Activated CD8-positive, alpha-beta memory T cell treated with anti-CD3 and anti-CD28 coated beads, Interleukin-2, amount 50 U/mL, for 24 hours (primary cell): Measurements from ENCODE around the gene NGF.

Source experiments
- DNase-seq: peaks from one replicate; pipeline ENCODE4 v3.0.0-alpha.2; 2020; ENCODE audit errors: extremely low read depth

NGF gene

DNA sequence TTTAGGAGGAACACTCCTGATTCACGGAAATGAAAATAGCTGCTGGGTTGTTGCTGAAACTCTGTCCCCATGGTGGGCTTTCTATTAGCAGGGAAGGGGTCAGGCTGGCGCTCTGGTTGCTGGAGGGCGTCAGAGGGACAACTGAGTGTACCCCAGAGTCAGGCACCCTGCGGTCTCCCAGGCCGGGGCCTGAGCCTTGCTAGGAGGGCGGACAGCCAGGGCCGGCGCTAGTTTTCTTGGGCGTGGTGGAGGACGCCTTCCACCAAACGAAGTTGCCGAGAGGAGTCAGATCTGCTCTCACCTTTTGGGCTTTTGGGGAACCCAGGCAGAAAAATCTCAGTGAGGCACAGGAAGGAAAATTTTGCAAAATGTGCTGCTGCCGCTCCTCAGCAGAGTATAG, 54.8 kb downstream of the NGF start:
- no peak for DNase-seq

DNA sequence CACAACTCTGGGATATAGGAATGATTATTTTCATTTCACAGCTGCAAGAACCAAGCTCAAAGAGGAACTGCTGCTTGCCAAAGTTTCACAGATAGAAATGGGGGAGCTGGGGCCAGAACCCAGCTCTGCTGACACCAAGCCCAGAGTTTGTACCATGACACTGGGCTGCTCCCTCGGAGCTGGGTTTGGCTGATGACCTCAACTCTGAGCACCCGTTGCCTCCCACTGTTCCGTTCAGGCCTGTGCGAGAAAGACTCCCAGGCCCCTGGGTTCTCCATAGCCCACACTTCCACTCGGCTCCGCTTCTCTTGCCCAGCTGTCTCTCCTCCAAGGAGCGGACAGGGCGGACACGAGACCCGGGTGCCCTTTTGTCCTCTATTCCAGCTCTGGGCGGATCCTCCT, 55.2 kb downstream of the NGF start:
- no peak for DNase-seq

DNA sequence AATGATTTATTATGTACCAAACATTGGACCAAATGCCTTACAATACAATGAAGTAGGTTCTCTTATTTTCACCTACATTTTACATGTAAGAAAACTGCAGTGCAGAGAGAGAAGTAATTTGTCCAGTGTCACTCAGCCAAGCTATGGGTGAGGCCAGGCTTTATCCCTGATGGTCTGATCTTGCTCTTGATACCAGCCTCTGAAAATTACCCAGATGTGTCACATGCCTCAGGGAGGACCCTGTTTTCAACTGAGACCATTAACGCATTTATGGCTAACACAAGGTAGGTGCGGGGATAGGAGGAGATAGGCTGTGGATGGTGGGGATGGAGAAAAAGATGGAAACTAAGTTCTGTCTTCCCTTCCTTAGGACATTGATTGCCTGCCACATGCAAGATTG, 56.9 kb downstream of the NGF start:
- DNase-seq: no peak

DNA sequence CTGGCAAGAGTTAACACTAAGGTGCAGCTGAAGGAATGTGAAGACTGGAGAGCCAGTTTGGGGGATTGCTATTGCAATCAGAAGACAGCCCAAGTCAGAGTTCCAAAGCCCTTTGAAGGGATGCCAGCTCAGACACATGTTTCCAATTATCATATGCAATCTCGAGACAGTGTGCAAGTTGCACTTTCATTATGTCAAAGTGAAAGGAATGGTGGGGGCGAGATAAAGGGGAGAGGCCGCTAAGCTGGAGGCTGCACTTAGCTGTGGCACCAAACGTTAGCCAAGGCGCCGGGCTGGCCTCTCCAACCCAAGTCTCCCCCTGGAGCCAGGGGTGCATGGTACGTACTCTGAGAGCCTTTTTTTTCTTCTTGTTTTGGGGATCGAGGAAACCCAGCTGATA, 58.0 kb downstream of the NGF start:
- DNase-seq: no peak

DNA sequence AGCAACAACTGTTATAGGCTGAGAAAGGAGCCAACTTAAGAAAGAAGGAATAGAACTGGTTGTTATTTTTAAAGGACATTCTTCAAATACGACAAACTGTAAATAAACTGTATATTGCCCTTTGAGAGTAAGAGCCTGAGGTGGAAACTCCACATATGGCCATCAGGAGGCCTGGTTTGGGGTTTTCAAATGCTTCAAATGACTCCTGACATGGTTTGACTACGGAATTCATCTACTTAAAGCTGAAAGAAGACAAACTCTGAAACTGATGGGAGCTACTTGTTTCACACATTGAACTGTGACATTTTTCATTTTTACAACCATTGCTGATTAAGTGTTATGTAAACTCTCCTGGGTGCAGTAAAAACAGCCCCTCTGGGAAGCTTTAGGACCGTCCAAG, 59.8 kb downstream of the NGF start:
- no peak for DNase-seq

DNA sequence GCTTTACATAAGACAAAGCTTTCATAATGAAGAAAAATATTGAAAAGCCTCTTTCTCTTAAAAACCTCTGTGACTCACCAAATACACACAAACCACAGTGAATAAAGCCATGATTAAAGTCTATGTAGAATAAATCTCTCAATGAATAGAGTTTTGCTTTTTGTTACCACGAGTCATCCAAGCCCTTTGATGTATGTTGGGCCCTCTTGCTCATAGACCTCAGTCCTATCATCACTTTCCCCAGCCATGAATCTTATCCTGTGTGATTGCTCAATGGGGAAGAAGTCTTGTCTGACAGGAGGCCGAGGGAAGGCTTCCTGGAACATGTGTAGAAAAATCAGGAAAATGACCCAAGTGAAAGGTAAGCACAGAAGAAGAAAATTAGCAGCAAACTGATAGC, 60.8 kb downstream of the NGF start:
- DNase-seq: no peak

DNA sequence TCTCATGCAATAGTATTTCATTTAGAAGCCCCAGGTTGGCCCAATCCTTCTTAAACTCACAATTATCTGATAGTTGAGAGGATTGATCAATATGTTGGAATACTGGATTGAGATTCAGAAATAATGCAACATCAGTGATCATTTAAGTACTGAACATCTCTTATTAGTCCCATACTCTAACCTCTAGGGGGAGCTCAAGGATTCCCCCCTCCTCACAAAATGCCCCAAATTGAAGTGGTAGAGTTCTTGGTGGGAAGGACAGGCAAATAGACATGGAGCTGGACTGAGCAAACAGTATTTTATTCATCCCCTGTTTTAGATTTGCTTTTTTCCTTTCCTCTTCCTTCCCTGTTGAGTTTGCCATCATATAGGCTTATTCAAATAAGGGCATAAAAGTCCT, 62.8 kb downstream of the NGF start:
- DNase-seq: no peak

DNA sequence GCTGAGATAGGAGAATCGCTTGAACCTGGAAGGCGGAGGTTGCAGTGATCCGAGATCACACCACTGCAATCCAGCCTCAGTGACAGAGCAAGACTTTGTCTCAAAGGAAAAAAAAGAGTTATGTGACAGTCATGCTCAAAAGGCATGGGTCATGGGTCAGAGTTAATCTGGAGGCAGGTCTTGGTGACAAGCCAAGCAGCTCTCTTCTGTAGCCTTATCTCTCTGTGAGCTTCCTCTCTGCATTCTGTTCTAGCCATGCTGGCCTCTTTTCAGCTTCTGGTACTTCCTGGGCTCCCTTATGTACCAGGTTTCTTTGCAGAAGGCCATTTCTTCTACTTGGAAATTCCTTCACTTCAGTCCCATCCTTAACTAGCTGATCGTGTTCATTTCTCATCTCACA, 63.6 kb downstream of the NGF start:
- DNase-seq: no peak

DNA sequence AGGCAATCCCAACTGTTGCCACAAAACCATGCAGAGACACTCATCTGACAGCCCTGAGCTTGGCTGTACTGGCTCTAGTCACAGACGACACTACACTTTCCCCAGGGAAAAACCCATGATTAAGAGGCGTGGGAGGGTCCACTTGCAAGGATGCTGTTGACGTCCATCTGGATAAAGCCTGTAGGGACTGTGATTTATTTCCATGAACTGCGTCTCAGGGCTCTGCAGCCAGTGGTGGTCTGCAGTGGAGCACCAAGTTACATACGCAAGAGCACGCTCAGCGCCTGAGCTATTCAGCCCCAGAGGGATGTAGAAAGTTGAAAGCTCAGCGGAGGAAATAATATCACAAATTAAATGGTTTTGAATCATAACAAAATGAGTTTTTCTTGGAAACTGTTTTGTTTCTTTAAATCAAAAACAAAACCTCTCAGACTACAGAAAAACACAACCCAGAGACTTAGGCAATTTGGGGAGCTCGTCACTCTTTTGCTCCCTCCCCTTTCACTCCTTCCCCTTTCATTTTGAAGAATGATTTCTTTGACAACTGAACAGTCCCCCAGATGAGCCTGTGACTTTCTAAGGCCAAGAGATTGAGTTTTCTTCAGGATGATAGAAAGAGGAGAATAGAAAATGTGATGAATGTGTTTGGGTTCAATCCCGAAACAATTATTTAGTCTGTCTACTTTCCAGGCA, 71.2 kb downstream of the NGF start:
- no peak for DNase-seq

DNA sequence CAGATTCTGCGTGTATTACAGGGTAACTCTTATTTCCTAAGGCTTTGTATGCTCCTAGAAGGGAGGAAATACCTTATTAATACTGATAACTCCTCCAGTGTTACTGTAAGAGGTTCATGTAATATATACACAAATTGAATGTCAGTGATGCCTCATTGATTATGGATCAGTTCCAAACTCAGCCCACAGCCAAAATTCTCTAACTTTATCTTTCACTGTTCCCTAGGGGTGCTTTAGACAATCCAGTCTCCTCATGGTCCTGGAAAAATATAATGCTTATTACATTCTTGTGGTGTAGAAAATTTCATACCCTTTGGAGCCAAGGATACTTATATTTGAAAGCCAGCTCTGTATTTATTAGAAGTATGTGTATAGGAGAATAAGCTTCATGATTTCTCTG, 73.0 kb downstream of the NGF start:
- no peak for DNase-seq

DNA sequence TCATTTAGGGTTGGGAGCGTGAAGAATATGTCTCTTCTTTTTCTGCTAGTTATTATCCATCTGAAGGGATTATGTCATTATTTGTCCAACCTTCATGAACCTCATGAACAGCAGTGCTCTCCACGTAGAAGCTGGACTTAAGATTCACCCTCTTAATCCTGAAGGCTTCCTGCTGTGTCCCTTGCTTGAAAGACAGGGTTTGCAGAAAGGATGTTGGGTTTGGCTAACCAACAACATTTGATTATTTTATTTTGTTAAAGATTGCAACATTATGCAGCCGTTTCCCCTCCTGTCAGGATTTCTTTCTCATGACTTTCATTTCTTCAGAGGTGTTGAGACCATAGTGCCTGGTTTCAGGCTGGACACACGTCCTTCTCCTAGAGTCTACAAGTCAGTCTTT, 75.2 kb downstream of the NGF start:
- no peak for DNase-seq

DNA sequence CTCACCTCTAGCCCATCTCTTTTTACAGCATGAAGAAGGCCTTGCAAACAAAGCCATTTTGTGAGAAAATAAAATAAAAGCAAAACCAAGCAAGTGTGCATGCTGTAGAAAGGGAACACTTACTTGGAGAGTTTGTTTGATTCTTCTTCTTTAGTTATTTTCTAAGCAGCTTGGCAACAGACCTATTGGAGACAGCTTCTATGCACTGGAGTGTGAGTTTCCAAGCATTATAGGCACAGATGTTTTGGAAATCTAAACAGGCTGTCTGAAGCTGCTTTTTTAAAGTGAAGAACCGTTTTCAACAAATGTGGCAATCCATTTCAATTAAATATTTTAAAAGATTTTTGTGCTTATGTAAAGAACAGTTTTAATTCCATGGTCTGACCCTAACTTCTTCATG, 76.6 kb downstream of the NGF start:
- DNase-seq: no peak

DNA sequence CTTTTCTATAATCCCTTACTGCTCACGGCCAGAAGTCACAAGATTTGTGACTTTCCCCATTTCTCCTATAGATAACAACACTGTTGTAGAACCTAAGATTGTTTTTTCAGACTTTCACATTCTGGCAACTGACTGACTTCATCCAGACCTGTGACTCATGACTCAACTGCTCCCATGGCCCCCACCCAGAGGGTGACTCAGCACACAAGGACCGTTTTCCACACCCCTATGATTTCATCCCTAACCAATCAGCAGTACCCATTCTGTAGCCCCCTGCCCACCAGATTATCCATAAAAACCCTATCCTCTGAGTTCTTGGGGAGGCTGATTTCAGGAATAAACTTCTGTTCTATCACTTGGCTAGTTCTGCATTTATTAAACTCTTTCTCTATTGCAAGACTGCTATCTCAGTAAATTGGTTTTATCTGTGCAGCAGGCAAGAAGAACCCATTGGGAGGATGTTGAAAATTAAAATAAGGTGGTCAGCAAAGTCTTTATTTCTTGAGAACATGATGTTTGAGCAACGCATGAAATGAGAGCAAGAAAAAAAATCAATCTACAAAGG, 79.7 kb downstream of the NGF start:
- no peak for DNase-seq

DNA sequence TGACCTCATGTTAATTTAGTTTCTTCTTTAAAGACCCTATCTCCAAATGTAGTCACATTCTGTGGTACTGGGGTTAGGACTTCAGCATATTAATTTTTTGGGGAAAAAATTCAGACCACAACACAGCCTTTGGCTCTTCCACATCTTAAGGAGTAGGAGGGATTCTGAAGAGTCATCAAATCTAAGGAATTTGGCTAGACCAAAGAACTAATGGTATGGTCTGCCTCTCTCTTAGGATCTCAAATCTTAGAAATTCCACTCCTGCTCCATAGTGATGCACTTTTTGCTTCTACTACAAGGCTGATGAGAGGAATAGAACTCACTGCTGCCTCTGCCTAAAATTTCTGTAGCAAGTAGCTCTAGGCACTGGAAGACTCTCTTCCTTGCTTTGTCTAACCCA, 80.5 kb downstream of the NGF start:
- no peak for DNase-seq

DNA sequence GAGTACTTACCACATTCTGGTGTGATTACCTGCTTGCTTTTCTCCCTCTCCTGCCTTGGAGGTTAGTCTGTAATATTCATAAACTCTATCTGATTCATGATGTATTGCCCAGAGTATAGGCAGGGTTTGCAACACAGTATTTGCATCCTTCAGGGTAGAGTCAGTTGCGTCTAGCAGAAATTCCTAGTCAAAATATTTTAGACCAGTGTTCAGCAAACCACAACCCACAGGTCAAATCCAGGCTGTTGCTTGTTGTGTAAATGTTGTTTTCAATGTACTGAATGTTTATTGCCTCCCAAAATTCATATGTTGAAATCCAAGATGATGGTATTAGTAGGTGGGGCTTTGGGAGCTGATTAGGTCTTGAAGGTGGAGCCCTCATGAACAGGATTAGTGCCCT, 82.9 kb downstream of the NGF start:
- DNase-seq: no peak

DNA sequence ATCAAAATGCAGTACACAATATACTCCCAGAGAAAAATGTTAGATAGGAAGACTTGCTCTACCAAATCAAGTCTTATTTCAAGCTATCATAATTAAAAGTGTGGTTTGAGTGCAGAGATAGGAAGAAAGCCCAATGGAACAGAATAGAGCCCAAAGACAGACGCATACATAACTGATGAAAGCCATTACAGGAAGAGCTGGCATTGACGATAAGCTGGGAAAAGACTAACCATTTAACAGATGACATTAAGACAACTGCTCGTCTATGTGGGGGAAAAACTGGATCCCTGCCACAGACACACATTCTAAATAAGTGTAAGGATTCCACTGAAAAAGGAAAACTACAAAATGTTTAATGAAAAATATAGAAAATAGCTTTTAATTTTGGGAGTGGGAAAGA, 85.5 kb downstream of the NGF start:
- DNase-seq: no peak

DNA sequence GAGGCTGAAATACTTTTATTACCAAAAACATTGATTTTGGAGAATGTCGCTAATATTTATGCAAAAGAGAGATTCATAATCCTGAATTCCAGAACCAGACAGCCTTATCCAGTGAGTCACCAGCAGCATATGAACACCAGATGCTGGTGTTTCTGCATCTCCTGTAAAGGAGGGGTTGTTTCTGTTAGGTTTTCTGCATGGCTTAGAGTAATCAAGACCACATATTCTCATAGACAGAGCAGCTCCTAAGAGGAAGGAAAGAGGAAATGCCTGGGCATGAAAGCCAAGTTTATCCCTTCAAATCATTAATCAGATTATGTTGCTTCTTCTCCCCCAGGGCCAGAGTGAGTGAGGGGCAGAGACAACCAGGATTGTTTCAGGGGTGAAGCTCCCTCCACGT, 86.2 kb downstream of the NGF start:
- no peak for DNase-seq

DNA sequence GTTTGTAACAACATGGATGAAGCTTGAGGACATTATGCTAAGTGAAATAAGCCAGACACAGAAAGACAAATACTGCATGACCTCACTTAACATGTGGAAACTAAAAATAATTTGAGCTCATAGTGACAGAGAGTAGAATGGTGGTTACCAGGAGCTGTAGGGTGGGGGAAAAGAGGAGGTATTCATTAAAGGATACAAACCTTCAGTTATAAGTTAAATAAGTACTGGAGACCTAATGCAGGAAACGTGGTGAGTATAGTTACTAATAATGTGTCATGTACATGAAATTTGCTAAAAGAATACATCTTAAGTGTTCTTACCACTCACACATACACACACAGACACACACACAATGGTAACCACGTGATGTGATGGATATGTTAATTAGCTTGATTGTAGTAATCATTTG, 86.7 kb downstream of the NGF start:
- no peak for DNase-seq

DNA sequence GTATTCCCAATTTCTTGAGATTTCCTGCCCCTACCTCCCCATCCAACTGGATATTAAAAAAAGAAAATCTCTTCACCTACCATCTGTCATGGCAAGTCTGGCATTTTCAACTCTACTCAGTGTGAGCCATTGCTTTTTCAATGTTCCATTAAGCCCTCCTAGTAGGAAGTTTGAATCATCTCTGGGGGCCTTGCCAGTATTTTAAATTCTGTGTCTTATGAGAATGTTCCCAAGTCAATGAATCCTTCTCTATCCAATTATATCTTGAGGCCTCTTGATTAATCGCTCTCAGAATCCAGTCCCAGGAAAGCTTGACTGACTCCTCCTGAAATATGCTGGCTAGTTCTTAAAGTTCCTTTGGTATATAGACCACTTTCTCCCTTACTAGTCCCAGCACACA, 91.5 kb downstream of the NGF start:
- no peak for DNase-seq

DNA sequence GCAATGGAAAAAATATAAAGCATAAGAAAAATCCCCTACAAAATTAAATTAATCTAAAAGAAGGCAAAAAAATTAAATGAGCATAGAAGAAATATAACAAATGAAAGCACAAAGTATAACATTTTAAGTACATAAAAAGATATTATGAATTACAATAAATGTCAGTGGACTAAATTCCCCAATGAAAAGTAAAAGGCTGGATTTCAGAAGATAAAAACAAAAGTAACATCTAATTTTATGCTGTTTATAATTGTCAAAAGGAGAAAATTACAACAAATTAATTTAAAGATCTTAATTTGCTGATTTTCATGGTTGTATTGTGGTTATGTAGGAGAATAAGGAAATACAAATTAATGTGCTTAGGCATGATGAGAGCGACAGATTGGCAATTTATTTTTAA, 92.8 kb downstream of the NGF start:
- DNase-seq: no peak

DNA sequence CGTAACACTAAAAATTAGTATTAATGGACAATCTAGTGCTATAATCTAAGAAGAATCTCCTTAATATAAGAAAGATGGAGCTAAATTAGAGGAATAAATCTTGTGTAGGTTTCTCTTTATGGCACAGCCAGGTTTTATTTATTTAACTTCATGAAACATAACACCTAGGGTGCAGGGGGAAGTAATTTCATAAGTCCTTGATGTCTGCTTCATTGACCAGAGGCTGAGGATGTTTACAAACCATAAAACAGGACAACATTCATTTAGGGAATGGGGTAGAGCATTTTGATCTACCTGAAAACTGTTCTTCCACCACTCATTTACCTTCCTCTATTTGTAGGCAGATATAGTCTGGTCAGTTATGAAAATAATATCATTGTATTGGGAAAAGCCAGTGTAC, 95.5 kb downstream of the NGF start:
- no peak for DNase-seq

DNA sequence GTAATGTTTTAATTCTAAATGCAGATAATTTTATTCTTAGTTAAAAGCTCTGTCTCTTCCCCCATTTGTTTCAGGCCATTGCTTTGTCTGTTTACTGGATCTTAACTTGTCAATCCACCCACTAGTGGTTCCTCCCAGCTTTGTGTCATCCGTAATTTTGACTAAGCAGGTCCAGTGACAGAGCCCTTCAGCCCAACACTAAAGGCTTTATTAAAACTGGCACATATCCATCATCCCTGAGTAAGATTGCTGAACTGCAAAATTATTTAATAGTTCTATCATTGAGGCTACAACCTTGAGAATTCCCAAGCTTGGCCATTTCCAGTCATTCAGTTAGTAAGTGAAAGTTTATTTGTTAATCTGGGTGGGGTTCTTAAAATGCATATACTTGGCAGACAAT, 96.7 kb downstream of the NGF start:
- no peak for DNase-seq

DNA sequence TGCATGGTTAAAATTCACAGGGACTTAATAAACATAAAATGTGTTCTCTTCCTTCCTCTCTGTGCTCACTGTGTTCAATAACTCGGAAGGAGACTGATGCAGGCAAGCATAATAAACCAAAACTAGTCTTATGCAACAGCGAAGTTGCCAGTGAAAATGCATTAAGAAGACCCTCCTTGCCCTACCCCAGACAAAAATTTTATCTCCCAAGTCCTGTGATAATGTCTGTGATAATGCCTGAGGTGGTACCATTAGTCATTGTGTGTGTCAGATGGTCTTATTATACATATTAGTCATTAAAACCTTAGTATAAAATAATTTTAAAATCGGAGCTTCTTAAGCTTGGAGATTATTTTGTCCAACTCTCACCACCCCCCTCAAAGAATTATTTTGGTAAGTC, 97.8 kb downstream of the NGF start:
- no peak for DNase-seq

DNA sequence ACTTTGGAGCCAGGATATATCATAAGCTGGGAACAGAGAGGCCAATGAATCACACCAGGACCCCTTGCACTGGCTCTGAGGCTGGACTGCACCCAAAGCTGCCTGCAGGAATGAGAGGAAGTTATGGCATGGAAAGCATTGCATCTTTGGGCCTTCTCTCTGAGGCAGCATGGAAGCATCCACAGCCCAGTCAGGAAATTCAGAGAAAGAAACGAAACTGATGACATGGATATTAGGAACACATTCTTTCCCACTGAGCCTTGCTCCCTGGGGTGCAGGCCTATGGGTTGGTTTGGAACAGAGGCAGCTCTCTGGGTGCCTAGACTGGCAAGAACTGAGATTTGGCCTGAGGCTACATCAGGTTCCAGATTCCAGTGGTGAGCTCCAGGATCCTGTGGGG, 98.6 kb downstream of the NGF start:
- DNase-seq: no peak

DNA sequence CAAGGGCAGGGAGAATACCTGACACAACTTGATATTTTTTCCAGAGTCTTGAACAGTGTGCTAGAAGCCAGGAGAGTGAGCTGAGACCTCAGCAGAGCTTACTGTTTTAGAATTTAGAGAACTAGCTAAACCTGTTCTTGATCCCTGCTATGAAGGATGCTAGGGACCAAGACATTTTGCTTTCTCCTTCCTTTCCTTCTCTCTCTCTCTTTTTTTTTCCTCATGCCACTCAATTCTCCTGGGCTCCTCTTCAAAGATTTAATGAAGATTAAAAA, 99.0 kb downstream of the NGF start:
- no peak for DNase-seq
